ENCODE results near the gene FAM161A. TPM values are rescaled to one million over a fixed set of nuclear protein-coding genes. Genes with fewer than 3 reads are reported as not detected.
"Not testable (repeated sequence)": the region's sequence is repeated elsewhere in the genome, so short reads cannot be mapped to it uniquely, and the experiment has no call there.

The FAM161A gene
- total RNA-seq, 4 donors from 2014 or later, result 0.76 to 2.7 (median 1.1) TPM

DNA sequence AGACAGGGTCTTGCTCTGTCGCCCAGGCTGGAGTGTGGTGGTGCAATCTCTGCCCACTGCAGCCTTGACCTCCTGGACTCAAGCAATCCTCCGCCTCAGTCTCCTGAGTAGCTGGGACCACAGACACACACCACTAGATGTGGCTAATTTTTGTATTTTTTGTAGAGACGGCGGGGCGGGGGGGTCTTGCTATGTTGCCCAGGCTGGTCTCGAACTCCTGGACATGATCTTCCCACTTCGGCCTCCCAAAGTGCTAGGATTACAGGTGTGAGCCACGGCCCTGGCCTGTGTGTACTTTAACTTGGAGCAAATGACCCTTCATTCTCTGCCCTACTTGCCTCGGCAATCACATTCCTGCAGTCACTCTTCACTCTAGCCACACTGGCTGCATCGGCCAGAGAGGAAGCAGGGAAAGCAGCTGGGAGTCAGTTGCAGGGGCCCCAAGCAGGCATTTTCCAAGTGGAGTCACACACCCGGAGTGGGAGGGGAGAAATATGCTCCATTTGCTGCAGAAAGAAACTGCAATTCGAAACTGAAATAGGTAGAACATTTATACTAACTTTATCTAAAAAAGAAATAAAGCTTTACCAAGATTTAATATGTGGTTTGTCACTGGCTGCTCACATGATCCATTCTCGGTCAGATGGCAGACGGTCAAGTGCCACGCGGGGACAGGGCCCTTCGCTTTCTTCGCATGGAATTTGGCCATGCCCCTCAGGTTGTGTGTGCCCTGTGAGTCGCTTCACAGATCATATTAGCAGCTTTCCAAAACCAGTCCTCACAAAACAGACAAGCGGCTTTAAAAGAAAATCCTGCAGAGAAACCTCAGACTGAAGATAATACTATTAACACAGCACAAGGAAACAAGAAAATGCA is 37.1 kb downstream of the FAM161A start:
- intact Hi-C loops (cut with DNase I), result no loop called here
- Histone ChIP-seq H3K9me3 (no peaks in the 10 kb centered on the region), H3K36me3 (no peaks in the 10 kb centered on the region), H3K4me1 (no peaks in the 10 kb centered on the region), H3K27me3 (peaks cover 0 to 15% (median 0%) of the 10 kb centered on the region in 4 donors), H3K27ac (no peak overlapping the region), H3K4me3 (no peak overlapping the region)
- WGBS, 2 donors, result 65 to 80% methylated on average over 14 to 16 of the region's 20 CpGs
- no peak for TF ChIP-seq CTCF (IDR thresholded peaks at IDR 0.05)
- no peak for TF ChIP-seq POLR2A (IDR thresholded peaks at IDR 0.05)
- no peak for DNase-seq

GRCh38 chr2:61814539-61815160 is 39.2 kb downstream of the FAM161A start:
- no peaks in the 10 kb centered on the region for H3K9me3 ChIP-seq
- peaks cover 0 to 15% (median 0%) of the 10 kb centered on the region in 4 donors for H3K27me3 ChIP-seq
- no peak for TF ChIP-seq CTCF (IDR thresholded peaks at IDR 0.05)
- no peak for TF ChIP-seq POLR2A (IDR thresholded peaks at IDR 0.05)
- H3K36me3 ChIP-seq, result no peaks in the 10 kb centered on the region
- no peak for DNase-seq
- no peaks in the 10 kb centered on the region for H3K4me1 ChIP-seq
- no peak overlapping the region for H3K27ac ChIP-seq
- WGBS, 2 donors, result 67 to 69% methylated on average over 4 to 6 of the region's 6 CpGs
- intact Hi-C loops (cut with DNase I), result no loop called here
- no peak overlapping the region for H3K4me3 ChIP-seq

- 62 to 73% methylated on average over 3 of the region's 3 CpGs for WGBS, 2 donors
- H3K27me3 ChIP-seq, result peaks cover 0 to 15% (median 0%) of the 10 kb centered on the region in 4 donors
- H3K4me3 ChIP-seq; intact Hi-C loops (cut with DNase I); H3K9me3 ChIP-seq; H3K4me1 ChIP-seq; H3K27ac ChIP-seq; H3K36me3 ChIP-seq; DNase-seq: not testable (repeated sequence)
Measured at GRCh38 chr2:61813314-61813713, 40.5 kb downstream of the FAM161A start.

DNA sequence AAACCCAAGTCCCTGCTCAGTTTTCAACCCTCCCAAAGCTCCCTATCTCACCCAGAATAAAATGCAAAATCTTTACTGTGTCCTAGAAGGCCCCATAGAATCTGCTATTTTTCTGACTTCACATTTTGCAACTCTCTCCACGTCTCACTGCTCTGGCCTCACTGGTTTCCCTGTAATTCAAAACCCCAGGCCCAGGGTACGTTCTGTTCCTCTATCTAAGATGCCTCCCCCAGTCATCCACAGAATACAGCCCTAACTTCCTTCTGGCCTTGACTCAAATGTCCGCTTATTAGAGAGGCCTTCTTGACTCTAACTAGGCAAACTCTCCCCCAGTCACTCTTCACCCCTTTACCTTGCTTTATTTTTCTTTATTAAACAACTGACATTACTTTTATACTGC is 42.0 kb downstream of the FAM161A start:
- H3K27me3 ChIP-seq, result peaks cover 0 to 11% (median 0%) of the 10 kb centered on the region in 4 donors
- intact Hi-C loops (cut with DNase I), result no loop called here
- no peak for TF ChIP-seq POLR2A (IDR thresholded peaks at IDR 0.05)
- TF ChIP-seq CTCF (IDR thresholded peaks at IDR 0.05), result no peak
- WGBS, 2 donors, result 82 to 93% methylated on average over 3 of the region's 3 CpGs
- H3K9me3 ChIP-seq, result no peaks in the 10 kb centered on the region
- no peaks in the 10 kb centered on the region for H3K4me1 ChIP-seq
- H3K36me3 ChIP-seq, result no peaks in the 10 kb centered on the region
- DNase-seq, result no peak
- H3K4me3 ChIP-seq, result no peak overlapping the region
- H3K27ac ChIP-seq, result no peak overlapping the region

- H3K4me3 ChIP-seq; DNase-seq; H3K27ac ChIP-seq; H3K9me3 ChIP-seq; H3K36me3 ChIP-seq; H3K4me1 ChIP-seq; intact Hi-C loops (cut with DNase I): not testable (repeated sequence)
- H3K27me3 ChIP-seq, result peaks cover 0 to 10% (median 0%) of the 10 kb centered on the region in 4 donors
- 85 to 88% methylated on average over 1 of the region's 1 CpG for WGBS, 2 donors
Measured at GRCh38 chr2:61810203-61810602, 43.7 kb downstream of the FAM161A start.

- WGBS, 2 donors, result 82 to 90% methylated on average over 5 of the region's 5 CpGs
- intact Hi-C loops (cut with DNase I); DNase-seq; H3K9me3 ChIP-seq; H3K36me3 ChIP-seq; H3K4me3 ChIP-seq; H3K4me1 ChIP-seq; H3K27ac ChIP-seq; H3K27me3 ChIP-seq: not testable (repeated sequence)
Measured at GRCh38 chr2:61808693-61809092, 45.2 kb downstream of the FAM161A start.

Data from esophagus squamous epithelium (tissue), 5 donors.